ENCODE data around the gene ATF7.
A peak's percentile ranks its signal among the peaks of the same experiment; 100 is the strongest.

Gene ATF7

GRCh38 chr12:53474077-53474476, 152.1 kb downstream of the ATF7 start:
- DNase-seq (ENCODE audit: insufficient read length, low spot score) (no peak), FAIRE-seq (no peak)
- no peak for TF ChIP-seq POU2F2 (IDR thresholded peaks at IDR 0.05; ENCODE audit: low read depth, low read length)
- TF ChIP-seq POLR2AphosphoS5 (IDR thresholded peaks at IDR 0.05; ENCODE audit: low read depth, low read length) = peak; percentile 2; the same call in 1 of the 2 replicates

GRCh38 chr12:53472056-53472582, 154.1 kb downstream of the ATF7 start:
- FAIRE-seq (no peak), DNase-seq (ENCODE audit: insufficient read length, low spot score) (no peak)
- TF ChIP-seq TAF1 (IDR thresholded peaks at IDR 0.05; ENCODE audit: low read depth, low read length) = no peak
- no peak for TF ChIP-seq POLR2AphosphoS5 (IDR thresholded peaks at IDR 0.05; ENCODE audit: low read depth, low read length)
- no peak for TF ChIP-seq POU2F2 (IDR thresholded peaks at IDR 0.05; ENCODE audit: low read depth, low read length)
- TF ChIP-seq POLR2A (IDR thresholded peaks at IDR 0.05; ENCODE audit: low read depth, low read length) = no peak
- TF ChIP-seq SPI1 (IDR thresholded peaks at IDR 0.05; ENCODE audit: low read depth, low read length) = no peak
- TF ChIP-seq PAX5 (IDR thresholded peaks at IDR 0.05; ENCODE audit: insufficient read depth, low read length, severe bottlenecking) = no peak

- no peak for FAIRE-seq
- TF ChIP-seq POLR2A (IDR thresholded peaks at IDR 0.05; ENCODE audit: low read depth, low read length) (peak; percentile 69; the same call in 1 of the 2 replicates), TAF1 (IDR thresholded peaks at IDR 0.05; ENCODE audit: low read depth, low read length) (no peak), POLR2AphosphoS5 (IDR thresholded peaks at IDR 0.05; ENCODE audit: low read depth, low read length) (peak; percentile 77)
Measured at GRCh38 chr12:53468282-53468681, 157.9 kb downstream of the ATF7 start.

GRCh38 chr12:53467880-53468279, 158.3 kb downstream of the ATF7 start:
- DNase-seq (ENCODE audit: insufficient read length, low spot score) (no peak), FAIRE-seq (no peak)
- no peak for TF ChIP-seq PAX5 (IDR thresholded peaks at IDR 0.05; ENCODE audit: insufficient read depth, low read length, severe bottlenecking)
- TF ChIP-seq TAF1 (IDR thresholded peaks at IDR 0.05; ENCODE audit: low read depth, low read length) = no peak
- no peak for TF ChIP-seq SPI1 (IDR thresholded peaks at IDR 0.05; ENCODE audit: low read depth, low read length)
- TF ChIP-seq POLR2A (IDR thresholded peaks at IDR 0.05; ENCODE audit: low read depth, low read length) = no peak
- TF ChIP-seq POU2F2 (IDR thresholded peaks at IDR 0.05; ENCODE audit: low read depth, low read length) = no peak
- TF ChIP-seq POLR2AphosphoS5 (IDR thresholded peaks at IDR 0.05; ENCODE audit: low read depth, low read length) = no peak

More at GRCh38 chr12:53468282-53468681, 157.9 kb downstream of the ATF7 start:
- DNase-seq (ENCODE audit: insufficient read length, low spot score) = no peak

- TF ChIP-seq TAF1 (IDR thresholded peaks at IDR 0.05; ENCODE audit: low read depth, low read length) = no peak
- no peak; the same call in 1 of the 2 replicates for TF ChIP-seq POLR2AphosphoS5 (IDR thresholded peaks at IDR 0.05; ENCODE audit: low read depth, low read length)
- TF ChIP-seq SPI1 (IDR thresholded peaks at IDR 0.05; ENCODE audit: low read depth, low read length) = no peak
- TF ChIP-seq PAX5 (IDR thresholded peaks at IDR 0.05; ENCODE audit: insufficient read depth, low read length, severe bottlenecking) = no peak
- TF ChIP-seq POLR2A (IDR thresholded peaks at IDR 0.05; ENCODE audit: low read depth, low read length) = no peak; the same call in 1 of the 2 replicates
- no peak for TF ChIP-seq POU2F2 (IDR thresholded peaks at IDR 0.05; ENCODE audit: low read depth, low read length)
- DNase-seq (ENCODE audit: insufficient read length, low spot score) = no peak
- FAIRE-seq = no peak
Measured at GRCh38 chr12:53467082-53467481, 159.1 kb downstream of the ATF7 start.

- DNase-seq (ENCODE audit: insufficient read length, low spot score) = no peak
- TF ChIP-seq TAF1 (IDR thresholded peaks at IDR 0.05; ENCODE audit: low read depth, low read length) = no peak
- no peak for TF ChIP-seq SPI1 (IDR thresholded peaks at IDR 0.05; ENCODE audit: low read depth, low read length)
- no peak; the same call in 1 of the 2 replicates for TF ChIP-seq POLR2AphosphoS5 (IDR thresholded peaks at IDR 0.05; ENCODE audit: low read depth, low read length)
- TF ChIP-seq PAX5 (IDR thresholded peaks at IDR 0.05; ENCODE audit: insufficient read depth, low read length, severe bottlenecking) = no peak
- no peak for TF ChIP-seq POU2F2 (IDR thresholded peaks at IDR 0.05; ENCODE audit: low read depth, low read length)
- no peak; the same call in 1 of the 2 replicates for TF ChIP-seq POLR2A (IDR thresholded peaks at IDR 0.05; ENCODE audit: low read depth, low read length)
- no peak for FAIRE-seq
Measured at GRCh38 chr12:53466640-53467039, 159.5 kb downstream of the ATF7 start.

- FAIRE-seq (no peak), DNase-seq (ENCODE audit: insufficient read length, low spot score) (no peak)
- TF ChIP-seq POLR2A (IDR thresholded peaks at IDR 0.05; ENCODE audit: low read depth, low read length) = no peak
- no peak for TF ChIP-seq POLR2AphosphoS5 (IDR thresholded peaks at IDR 0.05; ENCODE audit: low read depth, low read length)
- TF ChIP-seq TAF1 (IDR thresholded peaks at IDR 0.05; ENCODE audit: low read depth, low read length) = no peak
- no peak for TF ChIP-seq POU2F2 (IDR thresholded peaks at IDR 0.05; ENCODE audit: low read depth, low read length)
- no peak for TF ChIP-seq PAX5 (IDR thresholded peaks at IDR 0.05; ENCODE audit: insufficient read depth, low read length, severe bottlenecking)
Measured at GRCh38 chr12:53465679-53466078, 160.5 kb downstream of the ATF7 start.

- FAIRE-seq = no peak
- DNase-seq (ENCODE audit: insufficient read length, low spot score) = no peak
- no peak for TF ChIP-seq TAF1 (IDR thresholded peaks at IDR 0.05; ENCODE audit: low read depth, low read length)
Measured at GRCh38 chr12:53464685-53465418, 161.3 kb downstream of the ATF7 start.

- TF ChIP-seq SPI1 (IDR thresholded peaks at IDR 0.05; ENCODE audit: low read depth, low read length) = 0 out of 2 replicates have a peak, but pooled peaks have one; percentile 15
- no peak; the same call in 1 of the 2 replicates for TF ChIP-seq POLR2AphosphoS5 (IDR thresholded peaks at IDR 0.05; ENCODE audit: low read depth, low read length)
- no peak for FAIRE-seq
- no peak for DNase-seq (ENCODE audit: insufficient read length, low spot score)
Measured at GRCh38 chr12:53463802-53464560, 162.2 kb downstream of the ATF7 start.

- DNase-seq (ENCODE audit: insufficient read length, low spot score) (no peak), FAIRE-seq (no peak)
- no peak for TF ChIP-seq POU2F2 (IDR thresholded peaks at IDR 0.05; ENCODE audit: low read depth, low read length)
- TF ChIP-seq POLR2A (IDR thresholded peaks at IDR 0.05; ENCODE audit: low read depth, low read length) = no peak
- TF ChIP-seq PAX5 (IDR thresholded peaks at IDR 0.05; ENCODE audit: insufficient read depth, low read length, severe bottlenecking) = no peak
- TF ChIP-seq POLR2AphosphoS5 (IDR thresholded peaks at IDR 0.05; ENCODE audit: low read depth, low read length) = no peak
- TF ChIP-seq SPI1 (IDR thresholded peaks at IDR 0.05; ENCODE audit: low read depth, low read length) = no peak
- TF ChIP-seq TAF1 (IDR thresholded peaks at IDR 0.05; ENCODE audit: low read depth, low read length) = no peak
Measured at GRCh38 chr12:53462935-53463334, 163.2 kb downstream of the ATF7 start.
